Heart left ventricle (tissue), 16 donors: ENCODE data around the gene HBB. TPM values are rescaled to one million over a fixed set of nuclear protein-coding genes. Genes with fewer than 3 reads are reported as not detected.

ENCODE experiments used
- ATAC-seq, 4 donors: fragments of 200-7000 bp; cut with Tn5 transposase; one replicate each; pipeline ENCODE4 v1.9.1; 2020 to 2022; ENCODE audit warnings: moderate library complexity in 4 of 4, mild to moderate bottlenecking in 3 of 4, moderate number of reproducible peaks in 1 of 4
- DNase-seq, 5 donors: peaks; one replicate each; pipeline ENCODE4 v3.0.0-alpha.2; 2020
- H3K27ac ChIP-seq, 12 donors: fragments of 200-600 bp; sonication (generic) in 4 of 12; one replicate each; pipeline versions ENCODE4 v1.5.0 to v1.8.0; 2016 to 2022; ENCODE audit warnings: mild to moderate bottlenecking in 2 of 12
- H3K27me3 ChIP-seq, 9 donors: fragments of 200-600 bp; sonication (generic) in 2 of 9; one replicate each; pipeline versions ENCODE4 v1.5.1 to v1.8.0; 2016 to 2022; ENCODE audit warnings: mild to moderate bottlenecking in 3 of 9
- H3K36me3 ChIP-seq, 9 donors: fragments of 200-600 bp; sonication (generic) in 2 of 9; one replicate each; pipeline versions ENCODE4 v1.5.0 to v1.8.0; 2018 to 2022; ENCODE audit warnings: mild to moderate bottlenecking in 2 of 9
- H3K4me1 ChIP-seq, 12 donors: fragments of 200-600 bp; sonication (generic) in 4 of 12; one replicate each; pipeline versions ENCODE4 v1.5.0 to v1.8.0; 2016 to 2022; ENCODE audit warnings: mild to moderate bottlenecking in 3 of 12
- H3K4me3 ChIP-seq, 12 donors: fragments of 200-600 bp; sonication (generic) in 4 of 12; one replicate each; pipeline versions ENCODE4 v1.5.0 to v1.8.0; 2017 to 2022; ENCODE audit warnings: mild to moderate bottlenecking in 9 of 12, moderate library complexity in 4 of 12
- H3K9me3 ChIP-seq, 12 donors: fragments of 200-600 bp; sonication (generic) in 4 of 12; one replicate each; pipeline versions ENCODE4 v1.5.0 to v1.8.0; 2016 to 2022; ENCODE audit warnings: mild to moderate bottlenecking in 1 of 12
- POLR2A ChIP-seq, 2 donors: fragments of 450-650 bp; IDR thresholded peaks; one replicate each; pipeline ENCODE4 v1.6.1; 2017; ENCODE audit warnings: antibody characterized with exemption in 2 of 2, mild to moderate bottlenecking in 2 of 2, moderate library complexity in 2 of 2
- WGBS, 4 donors: extraction: QIAGEN DNeasy Blood & Tissue Kit in 2 of 4; methylation state at CpG; one replicate each; pipeline versions ENCODE4 v1.1.5 to v1.1.7; 2013 to 2018; 5-methylcytosine and 5-hydroxymethylcytosine counted together
- intact Hi-C, 10 donors: fragments of 100-400 bp; cut with DNase I; formaldehyde crosslinking; loops; one replicate each; pipeline versions ENCODE4 v1.11.1 to v1.14.2; 2022
- polyA plus RNA-seq, 2 donors: library from polyadenylated mRNA; stranded (reverse); fragments of 200-250 nt; gene quantifications; one replicate each; pipeline ENCODE4 v1.2.3, GENCODE V29; 2013
- total RNA-seq, 9 donors: library from RNA; depleted of rRNA in 2 of 9; stranded (reverse); fragments of >200 nt in 2 of 9; fragmentation: NEBNext Ultra II Directional in 3 of 9; extraction: Animal tissue kit (Norgen Biotek cat#: 25700) in 3 of 9; gene quantifications; one replicate each; pipeline versions ENCODE4 v1.1.0 to v1.2.4, GENCODE V29; 2016 to 2023
- TF ChIP-seq, protein P1 (sequence below), 12 donors: fragments of 200-600 bp; sonication (generic) in 4 of 12; IDR thresholded peaks; one replicate each; pipeline versions ENCODE4 v1.5.0 to v1.8.0; 2018 to 2022; ENCODE audit warnings: antibody characterized with exemption in 12 of 12, mild to moderate bottlenecking in 5 of 12
- donor health status: ischemic (EF 13 %, LVEDD 7.1; RV severe dilation, severe dysfunction).
- donor health status: healthy with polysubstance abuse.
- donor health status: DM: no; HTN: yes; CAD: no.
- donor health status: DM: no; HTN: no; CAD: no.
- donor health status: ischemic (EF 25% LVEDD 6.9; RV normal size, moderate dysfunction).
- donor health status: ischemic (EF 25% LVEDD 5.7; RV mildly dilated, moderate dysfunction).
- donor health status: healthy.
- donor health status: DM: yes; HTN: yes; CAD: no.
- donor health status: ischemic (EF 35%, LVEDD 5.7; RV mildly dilated, moderate dysfunction).
- donor health status: nonischemic (EF 11% LVEDD 7.7; RV severe dilation, severe dysfunction).
- donor health status: DM: yes; HTN: yes; CAD: no.
- donor health status: PGD.
- donor health status: ischemic (EF 29% LVEDD 5.4; RV normal size, mild dysfunction).
- donor health status: nonischemic (EF 23%, LVEDD 6.1; RV moderate dilation, normal function).

Gene HBB
- total and polyA plus RNA-seq, 11 donors, result 1.1 to 1,223 (median 249) TPM

DNA sequence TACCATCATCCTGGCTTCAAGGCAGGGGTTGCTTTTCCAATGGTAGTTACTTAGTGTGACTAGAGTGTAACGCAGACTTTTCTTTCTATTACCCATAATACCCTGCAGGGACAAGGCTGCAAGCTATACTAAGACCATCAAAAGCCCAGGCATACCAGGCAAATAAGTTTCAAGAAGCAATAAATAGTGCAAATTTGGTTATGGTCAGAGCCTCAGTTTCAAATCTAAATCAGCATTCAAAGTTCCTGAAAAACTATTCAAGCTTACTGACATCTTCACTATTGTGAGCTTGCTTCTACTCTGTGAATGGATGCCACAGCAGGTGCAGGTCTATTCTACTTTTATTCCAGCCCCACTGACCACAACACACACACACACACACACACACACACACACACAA, 2.5 kb upstream of the HBB start:
- H3K9me3 ChIP-seq, result no peaks in the 10 kb centered on the region
- WGBS, 4 donors, result 83 to 88% (median 87%) methylated on average over 1 of the region's 1 CpG
- no peaks in the 10 kb centered on the region for H3K27me3 ChIP-seq
- H3K36me3 ChIP-seq, result no peaks in the 10 kb centered on the region
- H3K4me1 ChIP-seq, result no peaks in the 10 kb centered on the region
- ATAC-seq, result no peak
- TF ChIP-seq, protein P1, sequence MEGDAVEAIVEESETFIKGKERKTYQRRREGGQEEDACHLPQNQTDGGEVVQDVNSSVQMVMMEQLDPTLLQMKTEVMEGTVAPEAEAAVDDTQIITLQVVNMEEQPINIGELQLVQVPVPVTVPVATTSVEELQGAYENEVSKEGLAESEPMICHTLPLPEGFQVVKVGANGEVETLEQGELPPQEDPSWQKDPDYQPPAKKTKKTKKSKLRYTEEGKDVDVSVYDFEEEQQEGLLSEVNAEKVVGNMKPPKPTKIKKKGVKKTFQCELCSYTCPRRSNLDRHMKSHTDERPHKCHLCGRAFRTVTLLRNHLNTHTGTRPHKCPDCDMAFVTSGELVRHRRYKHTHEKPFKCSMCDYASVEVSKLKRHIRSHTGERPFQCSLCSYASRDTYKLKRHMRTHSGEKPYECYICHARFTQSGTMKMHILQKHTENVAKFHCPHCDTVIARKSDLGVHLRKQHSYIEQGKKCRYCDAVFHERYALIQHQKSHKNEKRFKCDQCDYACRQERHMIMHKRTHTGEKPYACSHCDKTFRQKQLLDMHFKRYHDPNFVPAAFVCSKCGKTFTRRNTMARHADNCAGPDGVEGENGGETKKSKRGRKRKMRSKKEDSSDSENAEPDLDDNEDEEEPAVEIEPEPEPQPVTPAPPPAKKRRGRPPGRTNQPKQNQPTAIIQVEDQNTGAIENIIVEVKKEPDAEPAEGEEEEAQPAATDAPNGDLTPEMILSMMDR (IDR thresholded peaks at IDR 0.05), result no peak
- no peak for TF ChIP-seq POLR2A (IDR thresholded peaks at IDR 0.05)
- DNase-seq, result no peak
- intact Hi-C loops, result no loop called here
- no peak overlapping the region for H3K4me3 ChIP-seq
- H3K27ac ChIP-seq, result no peak overlapping the region

DNA sequence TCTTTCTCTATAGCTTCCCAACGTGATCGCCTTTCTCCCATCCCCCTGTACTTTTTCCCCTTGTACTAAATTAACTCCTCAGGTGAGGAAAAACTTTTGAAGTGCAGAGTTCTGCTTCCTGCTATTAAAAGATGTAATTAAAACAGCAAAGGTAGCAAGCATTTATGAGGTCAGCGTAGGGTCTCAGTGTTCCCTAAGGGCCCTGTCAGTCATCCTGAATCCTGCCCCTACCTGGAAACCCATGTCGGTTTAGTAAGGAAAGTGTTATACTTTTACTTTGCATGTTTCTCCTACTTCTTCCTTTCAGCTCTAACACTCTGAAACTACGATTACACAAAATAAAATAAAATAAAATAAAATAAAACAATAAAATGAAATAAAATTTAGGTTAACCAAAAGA, 1.3 kb upstream of the HBB start:
- 66 to 76% (median 72%) methylated on average over 5 of the region's 5 CpGs for WGBS, 4 donors
- Histone ChIP-seq H3K9me3 (no peaks in the 10 kb centered on the region), H3K36me3 (no peaks in the 10 kb centered on the region), H3K27ac (no peak overlapping the region), H3K4me3 (no peak overlapping the region), H3K27me3 (peaks cover 0 to 3% (median 0%) of the 10 kb centered on the region in 9 donors), H3K4me1 (no peaks in the 10 kb centered on the region)
- TF ChIP-seq, protein P1 (IDR thresholded peaks at IDR 0.05), result no peak
- no peak for TF ChIP-seq POLR2A (IDR thresholded peaks at IDR 0.05)
- no peak for ATAC-seq
- intact Hi-C loops, result no loop called here
- DNase-seq, result no peak

DNA sequence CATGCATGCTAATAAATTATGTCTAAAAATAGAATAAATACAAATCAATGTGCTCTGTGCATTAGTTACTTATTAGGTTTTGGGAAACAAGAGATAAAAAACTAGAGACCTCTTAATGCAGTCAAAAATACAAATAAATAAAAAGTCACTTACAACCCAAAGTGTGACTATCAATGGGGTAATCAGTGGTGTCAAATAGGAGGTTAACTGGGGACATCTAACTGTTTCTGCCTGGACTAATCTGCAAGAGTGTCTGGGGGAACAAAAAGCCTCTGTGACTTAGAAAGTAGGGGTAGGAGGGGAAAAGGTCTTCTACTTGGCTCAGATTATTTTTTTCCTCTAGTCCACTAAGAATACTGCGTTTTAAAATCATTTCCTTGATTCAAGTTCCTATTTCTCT, 810 bp upstream of the HBB start:
- no peak for TF ChIP-seq POLR2A (IDR thresholded peaks at IDR 0.05)
- Histone ChIP-seq H3K27ac (no peak overlapping the region), H3K36me3 (no peaks in the 10 kb centered on the region), H3K4me1 (no peaks in the 10 kb centered on the region), H3K27me3 (peaks cover 0 to 4% (median 0%) of the 10 kb centered on the region in 9 donors), H3K4me3 (no peak overlapping the region), H3K9me3 (no peaks in the 10 kb centered on the region)
- no peak for DNase-seq
- 28 to 39% (median 34%) methylated on average over 1 of the region's 1 CpG for WGBS, 4 donors
- intact Hi-C loops, result no loop called here
- no peak for ATAC-seq

DNA sequence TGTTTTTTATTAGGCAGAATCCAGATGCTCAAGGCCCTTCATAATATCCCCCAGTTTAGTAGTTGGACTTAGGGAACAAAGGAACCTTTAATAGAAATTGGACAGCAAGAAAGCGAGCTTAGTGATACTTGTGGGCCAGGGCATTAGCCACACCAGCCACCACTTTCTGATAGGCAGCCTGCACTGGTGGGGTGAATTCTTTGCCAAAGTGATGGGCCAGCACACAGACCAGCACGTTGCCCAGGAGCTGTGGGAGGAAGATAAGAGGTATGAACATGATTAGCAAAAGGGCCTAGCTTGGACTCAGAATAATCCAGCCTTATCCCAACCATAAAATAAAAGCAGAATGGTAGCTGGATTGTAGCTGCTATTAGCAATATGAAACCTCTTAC, 1.4 kb downstream of the HBB start:
- H3K27ac ChIP-seq, result no peak overlapping the region
- intact Hi-C loops, result no loop called here
- H3K9me3 ChIP-seq, result no peaks in the 10 kb centered on the region
- no peaks in the 10 kb centered on the region for H3K36me3 ChIP-seq
- peaks cover 0 to 4% (median 0%) of the 10 kb centered on the region in 9 donors for H3K27me3 ChIP-seq
- TF ChIP-seq, protein P1 (IDR thresholded peaks at IDR 0.05), result no peak
- no peak for TF ChIP-seq POLR2A (IDR thresholded peaks at IDR 0.05)
- H3K4me3 ChIP-seq, result no peak overlapping the region
- WGBS, 4 donors, result 34 to 48% (median 43%) methylated on average over 2 of the region's 2 CpGs
- H3K4me1 ChIP-seq, result no peaks in the 10 kb centered on the region
- no peak for DNase-seq
- ATAC-seq, result no peak
